Inflammatory macrophage treated with lipopolysaccharide for 1 hour (primary cell): Measurements from ENCODE around the gene TNS1.

Experiments
- DNase-seq, 2 donors: peaks; one replicate each; pipeline ENCODE4 v3.0.0-alpha.2; 2020 to 2022

Gene TNS1

DNA sequence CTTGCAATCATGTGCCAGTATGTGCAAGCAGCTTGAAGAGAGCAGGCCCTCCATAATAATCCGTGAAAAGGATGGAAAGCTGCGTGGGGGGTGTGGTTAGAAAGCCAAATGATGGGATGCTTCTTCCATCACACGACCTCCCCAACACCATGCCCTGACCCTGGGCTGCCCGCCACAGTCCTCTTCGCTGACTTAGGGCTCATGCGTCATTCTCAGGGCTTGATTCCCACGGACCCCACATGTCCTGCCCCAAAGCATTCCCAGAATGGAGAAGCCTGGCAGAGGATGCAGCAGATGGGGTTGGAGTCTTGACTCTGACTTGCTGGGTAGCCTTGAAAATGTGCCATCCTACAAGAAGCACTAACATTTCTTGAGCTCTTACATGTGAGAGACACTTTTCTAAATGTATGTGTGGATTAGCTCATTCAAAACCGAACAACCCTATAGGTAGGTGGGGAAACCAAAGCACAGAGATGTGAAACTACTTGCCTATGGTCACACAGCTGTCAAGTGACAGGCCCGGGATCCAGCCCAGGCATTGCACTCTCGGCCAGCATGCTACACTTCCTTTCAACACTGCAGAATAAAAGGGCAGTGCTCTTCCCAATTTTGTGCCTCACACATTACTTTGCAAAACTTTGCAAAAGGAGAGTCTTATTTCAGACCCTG lies 3.7 kb downstream of the TNS1 start:
- DNase-seq = peak; percentile 51 to 85

DNA sequence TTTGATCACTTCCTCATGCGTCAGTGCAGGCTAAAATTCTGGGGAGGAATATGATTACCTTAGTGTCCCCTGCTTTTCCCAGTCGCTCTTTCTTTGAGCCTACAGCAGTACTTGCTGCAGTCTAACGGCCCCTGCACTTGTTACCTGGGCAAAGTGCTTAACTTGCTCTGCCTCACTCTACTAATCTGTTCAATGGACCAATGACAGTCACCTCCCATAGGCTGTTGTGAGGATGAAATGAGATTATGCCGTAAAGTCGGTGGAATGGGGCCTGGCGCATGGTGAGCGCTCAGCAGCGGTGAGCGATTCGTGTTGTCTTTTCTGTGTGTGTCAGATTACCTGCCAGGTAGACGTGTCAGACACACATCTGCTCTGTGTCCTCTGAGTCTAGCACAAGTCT lies 5.3 kb downstream of the TNS1 start:
- no peak for DNase-seq

DNA sequence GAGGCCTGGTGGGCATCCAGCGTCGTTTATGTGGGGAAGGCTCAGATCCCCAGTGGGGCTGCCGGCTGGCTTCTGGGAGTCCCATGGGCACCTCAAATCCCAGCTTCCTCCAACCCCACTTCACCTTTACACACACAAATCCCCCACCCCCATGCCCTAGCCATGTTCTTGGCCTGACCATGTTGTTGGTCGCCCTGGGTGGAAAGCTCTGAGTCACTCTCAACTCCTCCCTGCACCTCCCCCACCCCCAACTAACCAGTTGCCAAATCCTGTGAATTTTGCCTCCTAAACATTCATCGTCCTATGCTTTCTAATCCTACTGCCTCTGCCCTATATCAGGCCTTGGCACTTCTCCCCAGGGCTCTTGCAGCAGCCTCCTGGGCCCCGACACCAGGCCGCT lies 6.4 kb downstream of the TNS1 start:
- DNase-seq = peak; percentile 95 to 99

DNA sequence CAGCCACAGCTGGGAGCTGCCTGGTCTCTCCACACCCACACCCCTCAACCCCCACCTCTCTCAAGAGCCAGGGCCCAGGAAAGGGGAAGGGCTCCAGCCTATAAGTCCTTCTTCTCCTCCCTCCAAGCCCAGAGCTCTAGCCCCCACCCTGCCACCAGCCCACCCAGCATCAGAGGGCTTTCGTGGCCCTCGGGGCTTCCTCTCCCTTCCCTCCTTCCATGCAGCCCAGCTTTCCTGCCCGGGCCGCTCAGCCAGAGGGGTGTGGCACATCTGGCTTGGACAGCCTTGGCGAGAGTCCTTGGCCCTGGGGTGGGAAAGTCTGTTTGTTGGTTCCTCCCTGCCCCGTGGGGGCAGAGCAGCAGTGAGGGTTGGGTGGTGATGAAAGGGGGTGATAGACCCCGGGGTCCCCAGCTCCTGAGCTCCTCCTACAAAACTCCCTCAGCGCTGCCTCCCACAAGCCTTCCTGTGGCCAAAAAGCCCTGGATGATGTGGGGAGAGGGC lies 7.0 kb downstream of the TNS1 start:
- peak; percentile 66 to 96 for DNase-seq

DNA sequence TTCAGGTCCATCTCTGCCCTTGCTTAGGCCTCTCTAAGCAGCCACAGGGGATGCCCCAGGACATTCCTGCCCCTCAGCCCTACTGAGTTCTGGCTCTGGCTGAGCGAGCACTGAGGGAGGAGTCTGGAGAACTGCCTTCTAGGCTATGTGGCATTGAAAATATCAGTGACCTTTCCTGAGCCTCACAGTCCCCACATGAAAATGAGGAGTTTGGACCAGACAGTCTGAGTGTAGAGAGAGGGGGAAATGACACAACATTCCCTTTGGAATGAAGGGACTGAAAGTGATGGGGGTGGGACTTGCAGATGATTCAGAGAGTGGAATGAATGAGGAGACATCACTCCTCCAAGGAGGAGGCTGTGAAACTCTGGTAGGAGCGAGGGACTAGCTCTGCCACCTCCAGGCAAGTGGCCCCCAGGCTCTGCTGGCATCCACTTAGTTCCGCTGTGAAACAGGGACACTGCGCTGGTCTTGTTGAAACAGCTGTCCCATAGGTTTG lies 8.0 kb downstream of the TNS1 start:
- peak in 1 of 2 donors; percentile 46 for DNase-seq

DNA sequence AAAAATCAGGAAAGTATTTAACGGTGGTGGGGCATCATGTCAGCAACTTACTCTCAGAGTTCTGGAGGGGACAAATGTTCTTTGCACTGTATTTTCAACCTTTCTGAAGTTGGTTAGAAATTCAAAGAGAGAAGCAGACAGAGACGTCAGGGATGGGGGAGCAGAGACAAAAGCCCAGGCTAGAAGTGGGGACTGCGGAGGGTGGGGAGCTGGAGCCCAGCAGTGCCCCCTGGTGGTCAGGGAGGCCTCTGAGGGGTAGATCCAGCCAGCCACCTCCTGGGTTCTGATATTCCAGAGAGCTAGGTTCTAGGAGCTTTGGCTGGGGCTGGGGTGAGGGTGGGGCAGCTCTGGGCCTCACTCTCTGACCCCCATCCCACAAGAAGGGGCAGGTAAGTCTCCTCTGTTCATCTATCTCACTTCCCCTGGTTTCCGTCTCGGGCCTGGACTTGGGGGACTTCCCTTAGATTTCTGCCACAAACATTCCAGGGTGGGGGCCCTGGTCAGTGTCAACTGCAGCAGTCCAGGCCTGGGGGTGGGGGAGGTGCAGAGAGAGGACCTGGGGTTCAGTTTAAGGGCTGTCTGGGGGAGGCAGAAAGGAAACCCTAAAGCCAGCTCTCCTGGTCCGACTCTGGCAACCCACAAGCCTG lies 8.9 kb downstream of the TNS1 start:
- peak; percentile 57 to 73 for DNase-seq

DNA sequence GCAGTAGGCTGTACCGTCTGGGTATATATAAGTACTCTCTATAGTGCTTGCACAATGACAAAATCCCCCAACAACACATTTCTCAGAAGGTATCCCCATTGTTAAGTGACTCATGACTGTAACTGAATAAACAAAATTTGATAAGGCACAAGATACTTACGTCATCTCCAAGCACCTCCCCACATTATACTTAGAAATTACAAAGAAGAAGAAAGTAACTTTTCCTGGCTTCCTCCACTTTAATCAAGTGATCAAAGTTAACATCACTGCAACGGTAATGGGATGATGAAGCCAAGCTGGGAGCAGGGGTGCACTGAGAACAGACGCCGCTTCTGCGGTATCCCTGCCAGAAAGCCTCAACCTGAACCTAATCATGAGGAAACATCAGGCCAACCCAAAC lies 9.7 kb downstream of the TNS1 start:
- peak; percentile 75 to 89 for DNase-seq

DNA sequence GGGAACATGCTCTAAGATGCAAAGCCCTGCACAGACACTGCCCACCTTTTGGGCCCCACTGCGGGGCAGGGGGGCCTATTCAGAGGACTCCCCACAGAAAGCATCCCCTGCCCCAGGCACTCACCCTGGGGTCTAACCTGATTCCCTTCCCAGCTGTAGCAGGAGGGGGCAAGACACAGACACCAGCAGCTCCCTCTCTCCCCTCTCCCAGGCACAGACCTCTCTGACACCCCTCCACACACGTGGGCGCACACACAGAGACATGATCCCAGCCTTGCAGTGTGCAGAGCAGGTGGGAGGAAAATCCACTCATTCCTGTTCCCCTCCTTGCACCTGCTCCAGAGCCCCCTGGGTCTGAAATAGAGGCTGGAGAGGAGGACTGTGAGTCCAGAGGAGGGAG lies 10.7 kb downstream of the TNS1 start:
- DNase-seq = no peak

DNA sequence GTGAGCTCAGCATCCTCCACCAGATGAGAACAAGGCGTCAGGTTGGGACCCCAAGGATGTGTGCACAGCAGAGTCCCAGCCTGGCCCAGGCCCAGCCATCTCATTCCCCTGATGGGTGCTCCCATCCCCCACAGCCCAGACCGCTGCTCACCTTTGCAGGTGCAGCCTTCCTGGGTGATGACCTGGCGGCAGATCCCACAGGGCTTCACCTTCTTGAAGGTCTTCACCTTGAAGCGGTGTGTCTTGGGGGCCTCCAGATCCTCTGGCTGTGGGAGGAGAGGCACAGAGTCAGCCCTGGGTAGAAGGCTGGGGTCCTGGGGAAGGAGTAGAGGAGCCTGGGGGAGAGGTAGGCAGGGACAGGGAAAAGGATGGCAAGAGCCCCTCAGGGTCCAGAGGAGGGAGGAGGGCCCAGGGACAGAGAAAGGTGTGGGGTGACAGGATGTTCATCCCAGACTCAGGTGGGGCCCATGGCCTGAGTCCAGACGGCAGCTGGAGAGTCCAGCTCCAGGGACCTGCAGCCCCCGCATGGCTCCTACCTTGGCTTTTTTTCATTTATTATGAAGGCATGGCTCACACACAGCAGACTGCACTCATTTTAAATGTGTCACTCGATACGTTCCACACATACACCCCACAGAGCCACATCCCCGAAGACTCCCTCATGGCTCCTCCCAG lies 11.9 kb downstream of the TNS1 start:
- DNase-seq = no peak

DNA sequence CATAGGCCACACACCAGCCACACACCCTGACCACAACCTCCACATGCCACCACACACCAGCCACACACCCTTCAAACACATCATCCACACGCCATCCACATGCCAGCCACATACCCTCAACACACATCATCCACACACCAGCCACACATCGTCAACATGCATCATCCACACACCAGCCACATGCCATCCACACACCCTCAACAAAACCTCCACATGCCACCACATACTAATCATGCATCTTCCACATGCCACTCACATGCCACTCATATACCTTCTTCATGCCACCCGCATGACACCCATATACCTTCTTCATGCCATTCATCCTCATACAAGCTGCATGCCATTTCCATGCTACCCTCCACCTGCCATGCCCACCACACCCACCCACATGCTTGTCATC lies 12.4 kb downstream of the TNS1 start:
- no peak for DNase-seq

DNA sequence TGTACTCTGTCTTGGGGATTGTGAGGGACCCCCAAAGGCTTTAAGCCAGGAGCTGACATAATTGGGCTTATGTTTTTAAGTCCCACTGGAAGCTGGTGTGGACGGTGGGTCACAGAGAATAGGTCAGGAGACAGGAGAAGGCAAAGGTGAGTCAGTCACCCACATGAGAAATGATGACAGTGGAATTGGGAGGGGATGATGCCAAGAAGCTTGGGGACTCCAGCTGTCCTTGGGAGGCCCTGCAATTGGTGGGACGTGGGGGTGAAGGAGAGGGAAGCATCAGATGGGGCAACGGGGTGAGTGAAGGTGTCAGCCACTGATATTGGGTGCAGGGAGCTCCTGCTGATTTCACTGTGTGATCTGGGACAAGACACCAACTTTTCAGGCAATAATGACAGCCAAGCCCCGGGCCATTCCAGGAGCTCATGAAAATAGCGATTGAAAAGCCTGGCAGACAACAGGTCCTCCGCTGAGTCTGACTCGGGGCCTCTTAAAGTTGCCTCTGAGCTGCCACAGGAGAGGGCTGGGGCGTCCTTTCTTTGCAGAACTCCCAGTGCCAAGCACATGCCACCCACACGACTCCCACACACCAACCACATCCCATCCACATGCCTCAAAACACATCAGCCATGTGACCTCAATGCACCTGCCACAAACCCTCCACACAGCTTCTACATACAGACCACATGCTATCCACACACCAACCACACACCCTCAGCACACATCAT lies 13.4 kb downstream of the TNS1 start:
- DNase-seq = peak; percentile 7 to 63

DNA sequence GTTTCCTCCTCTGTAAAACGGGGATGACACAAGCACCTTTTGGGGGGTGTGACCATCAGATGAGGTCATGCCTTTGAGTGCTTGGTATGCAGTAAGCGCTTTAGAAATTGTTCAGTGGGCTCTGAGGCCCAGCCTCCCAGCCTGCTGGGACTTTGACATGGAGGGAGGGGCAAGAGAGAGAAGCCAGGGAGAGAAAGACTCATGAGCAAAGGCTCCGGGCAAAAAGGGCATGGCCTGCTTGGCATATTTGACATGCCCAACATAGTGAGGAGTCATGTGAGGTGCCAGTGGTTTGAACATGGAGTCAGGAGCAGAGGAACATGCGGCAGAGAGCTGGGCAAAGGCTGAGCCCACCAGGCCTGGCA lies 14.0 kb downstream of the TNS1 start:
- no peak for DNase-seq

DNA sequence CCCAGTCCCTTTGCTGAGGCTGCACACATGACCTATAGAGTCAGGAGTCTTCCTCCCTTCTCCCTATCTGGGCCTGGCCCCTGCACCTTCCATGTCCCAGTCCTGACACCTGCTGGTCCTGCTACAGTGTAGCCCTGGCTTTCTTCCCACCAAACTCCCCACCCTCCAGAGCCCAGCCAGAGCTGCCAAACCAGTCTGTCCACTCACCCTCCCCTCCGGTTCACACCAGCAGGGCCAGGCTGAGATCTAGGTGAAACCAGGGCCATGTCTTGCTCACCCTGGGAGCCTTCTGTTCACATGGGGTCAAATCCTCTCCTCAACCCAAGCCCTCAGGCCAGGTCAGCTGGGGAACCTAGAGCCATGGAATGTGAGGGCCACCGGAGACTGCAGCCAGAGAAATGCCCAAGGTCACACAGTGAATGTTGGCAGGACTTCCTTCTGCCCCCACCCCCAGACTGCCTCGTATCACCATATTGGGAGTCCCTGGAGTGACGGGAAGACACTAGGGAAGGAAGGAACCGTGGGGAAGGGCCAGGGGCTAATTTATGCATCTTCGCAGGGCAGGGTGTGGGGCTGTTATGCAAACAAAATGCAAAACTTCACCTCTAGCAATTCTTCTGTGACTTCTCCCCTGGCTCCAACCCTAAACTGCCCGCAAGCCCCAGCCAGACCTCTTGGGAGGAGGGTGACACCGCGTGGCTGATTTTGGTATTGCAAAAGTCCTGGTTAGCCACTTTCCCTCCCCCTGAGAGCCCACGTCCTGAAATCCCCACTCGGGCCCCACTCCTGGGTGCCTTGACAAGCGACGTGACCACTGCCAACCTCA lies 14.6 kb downstream of the TNS1 start:
- DNase-seq = peak; percentile 98 to 99

DNA sequence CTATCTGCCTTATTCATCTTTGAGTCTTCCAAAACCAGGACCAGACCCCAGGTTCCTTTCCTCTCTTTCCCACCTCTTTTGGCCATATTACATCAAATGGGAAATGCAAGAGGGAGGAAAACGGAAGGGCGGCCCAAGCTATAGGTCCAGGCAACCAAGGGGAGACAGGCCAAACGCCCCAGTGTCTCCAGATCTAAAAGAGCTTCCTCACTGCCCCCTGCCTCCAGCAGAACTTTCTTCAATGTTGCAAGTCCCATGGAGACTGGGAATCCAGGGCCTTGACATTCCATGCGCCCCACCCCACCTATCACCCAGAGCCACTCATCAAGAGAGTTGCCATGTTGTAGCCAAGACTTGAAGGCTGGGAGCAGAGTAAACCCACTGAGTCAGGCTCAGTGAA lies 15.4 kb downstream of the TNS1 start:
- DNase-seq = no peak

DNA sequence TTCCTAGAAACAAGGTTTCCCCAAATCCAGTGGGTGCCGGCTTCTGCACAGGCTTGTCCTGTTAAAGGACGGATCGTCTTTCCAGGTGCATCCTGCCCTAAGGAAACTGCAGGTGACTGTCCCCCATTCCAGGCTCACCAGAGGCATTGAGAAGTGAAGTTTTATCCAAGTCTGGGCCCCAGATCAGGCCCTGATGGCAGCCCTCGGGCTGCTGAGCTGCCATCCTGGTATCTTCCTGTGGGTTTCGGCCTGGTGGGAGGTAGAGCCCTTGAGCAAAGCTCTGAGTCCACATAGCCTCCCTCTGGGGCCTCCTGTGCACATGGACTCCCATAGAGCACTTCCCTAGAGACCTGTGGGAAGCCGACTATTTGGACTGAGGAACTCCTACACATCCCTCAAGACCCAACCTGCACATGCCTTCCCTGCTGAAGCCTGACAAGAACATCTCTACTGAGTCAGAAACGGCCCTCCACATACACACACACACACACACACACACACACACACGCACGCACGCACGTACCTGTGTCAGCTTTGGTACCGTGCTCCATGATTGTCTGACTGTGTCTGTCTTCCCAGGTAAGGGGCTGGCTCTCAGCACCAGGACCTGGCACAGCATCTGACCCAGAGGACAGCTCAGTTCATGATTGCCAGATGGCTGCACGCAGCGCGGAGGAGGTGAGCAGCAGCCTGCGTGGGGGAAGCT lies 16.4 kb downstream of the TNS1 start:
- no peak for DNase-seq

DNA sequence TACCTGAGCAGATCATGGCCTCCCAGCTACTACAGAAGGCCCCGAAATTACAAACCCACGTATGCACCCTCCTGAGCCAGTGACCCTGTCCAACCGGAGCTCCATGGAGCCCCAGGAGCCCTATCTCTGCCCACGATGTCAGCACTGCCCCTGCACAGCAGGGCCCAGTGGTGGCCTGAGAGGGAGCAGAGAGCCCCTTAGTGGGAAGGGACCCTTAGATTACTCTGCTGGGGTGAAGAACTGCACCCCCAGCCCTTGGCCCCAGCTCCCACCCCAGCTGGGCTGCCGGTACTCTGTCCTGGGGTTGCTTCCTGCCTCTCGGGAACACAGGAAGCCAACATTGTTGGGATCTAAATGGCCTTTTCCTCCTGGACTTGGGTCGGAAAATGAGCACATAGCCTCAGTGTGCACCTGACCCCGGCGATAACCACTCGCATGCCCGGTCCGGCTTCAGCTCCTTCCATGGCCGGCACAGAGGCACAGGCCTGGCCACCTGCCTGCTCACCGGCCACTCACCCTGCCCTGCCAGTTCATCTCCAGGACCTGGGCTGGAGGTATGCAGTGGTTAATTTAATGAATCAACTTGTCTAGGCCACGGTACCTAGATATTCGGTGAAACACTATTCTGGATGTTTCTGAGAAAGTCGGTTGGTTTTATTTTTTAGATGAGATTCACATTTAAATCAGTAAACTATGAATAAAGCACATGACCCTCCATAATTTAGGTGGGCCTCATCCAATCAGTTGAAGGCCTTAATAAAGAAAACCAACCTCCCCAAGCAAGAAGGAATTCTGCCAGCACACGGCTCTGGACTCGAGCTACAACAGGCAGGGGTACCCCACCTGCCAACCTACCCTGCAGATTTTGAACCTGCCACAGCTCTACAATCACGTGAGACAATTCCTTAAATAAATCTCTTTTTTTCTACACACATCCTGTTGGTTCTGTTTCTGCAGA lies 19.2 kb downstream of the TNS1 start:
- DNase-seq = no peak

DNA sequence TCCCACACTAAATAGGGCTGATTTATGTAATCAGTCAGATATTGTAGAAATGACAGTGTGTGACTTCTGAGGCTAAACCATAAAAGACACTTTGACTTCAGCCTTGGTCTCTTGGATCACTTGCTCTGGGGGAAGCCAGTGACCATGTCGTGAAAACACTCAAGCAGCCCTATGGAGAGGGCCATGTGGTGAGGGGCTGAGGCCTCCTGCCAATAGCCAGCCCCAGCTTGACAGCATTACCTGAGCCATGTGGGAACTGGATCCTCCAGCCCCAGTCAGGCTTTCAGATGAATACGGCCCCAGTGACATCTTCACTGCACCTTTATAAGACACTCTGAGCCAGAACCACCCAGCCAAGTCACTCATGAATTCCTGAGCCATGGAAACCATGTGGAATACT lies 20.8 kb downstream of the TNS1 start:
- DNase-seq = no peak

DNA sequence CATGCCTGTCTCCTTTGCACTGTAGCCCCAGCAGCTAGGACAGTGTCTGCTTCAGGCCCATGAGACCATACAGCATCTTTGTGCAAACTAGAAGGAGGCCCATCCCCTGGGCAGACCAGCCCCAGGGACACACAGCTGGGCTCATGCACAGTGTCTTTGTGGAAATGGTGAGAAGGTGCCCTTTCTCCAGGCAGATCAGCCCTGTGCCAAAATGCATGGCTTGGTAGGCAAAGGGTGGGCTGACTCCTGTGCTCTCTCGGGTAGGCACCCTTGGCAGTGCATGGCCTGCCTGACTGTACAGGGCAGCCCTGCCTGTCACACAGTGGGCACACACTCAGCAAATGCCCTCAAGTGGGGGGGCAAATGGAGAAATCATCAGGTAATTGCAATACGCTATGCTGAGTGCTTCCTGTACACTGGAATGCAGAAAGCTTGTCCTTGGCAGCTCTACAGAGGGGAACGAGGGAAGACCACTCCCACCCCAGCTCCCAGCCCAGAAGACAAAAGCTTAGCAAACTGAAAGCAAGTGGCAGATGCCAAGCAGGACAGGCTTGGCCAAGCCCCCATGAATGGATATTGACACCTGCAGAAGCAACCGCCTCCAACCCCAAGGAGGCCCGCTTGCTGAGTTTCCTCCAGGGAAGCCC lies 21.6 kb downstream of the TNS1 start:
- DNase-seq = no peak

DNA sequence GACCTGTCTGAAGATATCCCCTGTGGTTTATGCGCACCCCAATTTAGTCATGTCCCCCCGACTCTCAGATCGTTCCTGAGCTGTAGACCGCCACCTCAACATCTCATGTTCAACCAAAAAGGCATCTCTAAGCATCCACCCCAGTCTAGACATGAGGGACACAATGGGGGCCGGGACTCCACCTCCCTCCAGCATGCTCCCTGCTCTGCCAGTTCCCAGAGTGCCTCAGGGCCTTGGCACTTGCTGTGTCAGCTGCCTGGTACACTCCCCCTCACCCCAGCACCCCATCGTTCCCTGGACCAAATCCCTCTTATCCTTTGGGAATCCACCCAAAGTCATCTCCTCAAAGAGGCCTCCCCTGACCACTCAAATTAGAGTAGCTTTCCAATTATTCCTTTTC lies 22.2 kb downstream of the TNS1 start:
- DNase-seq = no peak

DNA sequence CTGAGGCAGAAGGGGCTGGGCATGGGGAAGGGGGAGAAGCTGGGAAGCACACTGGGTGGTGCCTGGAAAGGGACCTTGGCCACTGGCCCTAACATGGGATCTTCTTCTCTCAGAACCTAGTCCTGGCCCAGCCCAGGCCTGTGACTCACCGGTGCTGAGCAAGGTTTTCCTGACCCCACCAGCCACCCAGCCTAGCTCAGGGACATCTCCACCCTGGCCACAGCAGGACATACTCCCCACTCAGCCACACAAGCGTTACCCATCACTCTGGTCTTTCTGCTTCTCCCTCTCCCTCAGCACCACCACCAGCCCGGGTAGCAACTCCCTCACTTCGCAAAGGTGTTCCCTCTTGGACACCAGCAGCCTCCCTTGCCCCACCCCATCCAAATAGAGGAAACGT lies 22.8 kb downstream of the TNS1 start:
- no peak for DNase-seq
